GM21825 (cell line): ENCODE data around the gene ELMOD2.

Experiments used
- ATAC-seq: cut with Tn5 transposase; IDR thresholded peaks from one replicate; pipeline ENCODE4 v1.9.1; 2021; ENCODE audit warnings: mild to moderate bottlenecking, moderate library complexity; ENCODE audit not compliant: unreplicated experiment

ELMOD2 gene

GRCh38 chr4:140579278-140579677 lies 55.3 kb downstream of the ELMOD2 start:
- no peak for ATAC-seq

GRCh38 chr4:140581078-140581477 lies 57.1 kb downstream of the ELMOD2 start:
- ATAC-seq, result no peak

- ATAC-seq, result no peak
These were observed 60.5 kb downstream of the ELMOD2 start for GRCh38 chr4:140584439-140584838.

- ATAC-seq, result no peak
These were observed 71.1 kb downstream of the ELMOD2 start for GRCh38 chr4:140595065-140595464.

GRCh38 chr4:140600408-140600807 lies 76.4 kb downstream of the ELMOD2 start:
- ATAC-seq, result no peak

- no peak for ATAC-seq
These were observed 78.7 kb downstream of the ELMOD2 start for GRCh38 chr4:140602714-140603113.

- no peak for ATAC-seq
These were observed 79.3 kb downstream of the ELMOD2 start for GRCh38 chr4:140603286-140603685.
